Liver (tissue), 9 donors: ENCODE measurements around the gene TRPM6. TPM values are rescaled to one million over a fixed set of nuclear protein-coding genes. Genes with fewer than 3 reads are reported as not detected.
"Not testable (repeated sequence)": the region's sequence is repeated elsewhere in the genome, so short reads cannot be mapped to it uniquely, and the experiment has no call there.

Source experiments
- DNase-seq: peaks from one replicate; pipeline ENCODE4 v3.0.0-alpha.2; 2017; ENCODE audit warnings: low spot score
- H3K27ac ChIP-seq, 2 donors: one replicate each; pipeline ENCODE4 v1.7.0; 2013; ENCODE audit warnings: inconsistent platforms in 2 of 2, low read length in 2 of 2, control low read depth in 1 of 2, low read depth in 1 of 2, mild to moderate bottlenecking in 1 of 2
- H3K27me3 ChIP-seq, 4 donors: one replicate each; pipeline versions ENCODE4 v1.6.1 to v1.7.0; 2013; ENCODE audit warnings: low read length in 3 of 4, inconsistent platforms in 1 of 4, mild to moderate bottlenecking in 1 of 4, moderate library complexity in 1 of 4; ENCODE audit not compliant: control insufficient read depth in 4 of 4, insufficient read depth in 4 of 4
- H3K36me3 ChIP-seq, 4 donors: one replicate each; pipeline versions ENCODE4 v1.6.1 to v1.7.0; 2013; ENCODE audit warnings: low read length in 3 of 4, mild to moderate bottlenecking in 3 of 4, low read depth in 1 of 4, moderate library complexity in 1 of 4; ENCODE audit not compliant: control insufficient read depth in 4 of 4, insufficient read depth in 3 of 4
- H3K4me1 ChIP-seq, 4 donors: one replicate each; pipeline versions ENCODE4 v1.6.1 to v1.7.0; 2013; ENCODE audit warnings: low read length in 3 of 4, mild to moderate bottlenecking in 3 of 4, moderate library complexity in 1 of 4; ENCODE audit not compliant: control insufficient read depth in 4 of 4, insufficient read depth in 4 of 4
- H3K4me3 ChIP-seq, 3 donors: one replicate each; pipeline versions ENCODE4 v1.6.1 to v1.7.0; 2013; ENCODE audit warnings: low read length in 3 of 3, control low read depth in 1 of 3, low read depth in 1 of 3, mild to moderate bottlenecking in 1 of 3
- H3K9ac ChIP-seq, 2 donors: one replicate each; pipeline ENCODE4 v1.7.0; 2013; ENCODE audit warnings: low read length in 2 of 2, mild to moderate bottlenecking in 2 of 2, moderate library complexity in 2 of 2, control low read depth in 1 of 2, low read depth in 1 of 2
- H3K9me3 ChIP-seq, 4 donors: one replicate each; pipeline versions ENCODE4 v1.6.1 to v1.7.0; 2013; ENCODE audit warnings: low read length in 3 of 4; ENCODE audit not compliant: control insufficient read depth in 4 of 4
- EGR1 ChIP-seq, 2 donors: IDR thresholded peaks; 2 replicates each; pipeline ENCODE4 v1.6.1; 2016 to 2018; ENCODE audit warnings: antibody characterized with exemption in 2 of 2, low read depth in 2 of 2
- FOXA1 ChIP-seq: IDR thresholded peaks from 2 replicates; pipeline ENCODE4 v1.6.1; 2016; ENCODE audit warnings: antibody characterized with exemption
- FOXA2 ChIP-seq: IDR thresholded peaks from 2 replicates; pipeline ENCODE4 v1.6.1; 2016; ENCODE audit warnings: antibody characterized with exemption
- GABPA ChIP-seq, 2 donors: IDR thresholded peaks in 1 of 2; conservative IDR thresholded peaks in 1 of 2; 2 replicates each; pipeline ENCODE4 v1.6.1; 2016; ENCODE audit warnings: antibody characterized with exemption in 2 of 2, mild to moderate bottlenecking in 1 of 2, moderate library complexity in 1 of 2
- HNF4A ChIP-seq, 2 donors: conservative IDR thresholded peaks; 2 replicates each; pipeline ENCODE4 v1.6.1; 2016; ENCODE audit warnings: antibody characterized with exemption in 2 of 2, mild to moderate bottlenecking in 2 of 2
- HNF4G ChIP-seq: IDR thresholded peaks from 2 replicates; pipeline ENCODE4 v1.6.1; 2016; ENCODE audit warnings: antibody characterized with exemption
- JUND ChIP-seq, 2 donors: IDR thresholded peaks; 2 replicates each; pipeline ENCODE4 v1.6.1; 2016; ENCODE audit warnings: antibody characterized with exemption in 2 of 2
- NR2F2 ChIP-seq: IDR thresholded peaks from 2 replicates; pipeline ENCODE4 v1.6.1; 2016; ENCODE audit warnings: antibody characterized with exemption
- RAD21 ChIP-seq, 2 donors: IDR thresholded peaks; 2 replicates each; pipeline ENCODE4 v1.6.1; 2016; ENCODE audit warnings: antibody characterized with exemption in 2 of 2, mild to moderate bottlenecking in 2 of 2
- REST ChIP-seq: IDR thresholded peaks from 2 replicates; pipeline ENCODE4 v1.6.1; 2016; ENCODE audit warnings: antibody characterized with exemption, mild to moderate bottlenecking
- RXRA ChIP-seq, 2 donors: IDR thresholded peaks; 2 replicates each; pipeline ENCODE4 v1.6.1; 2017 to 2018; ENCODE audit warnings: antibody characterized with exemption in 2 of 2, mild to moderate bottlenecking in 1 of 2
- SP1 ChIP-seq: IDR thresholded peaks from 2 replicates; pipeline ENCODE4 v1.6.1; 2018; ENCODE audit warnings: antibody characterized with exemption, mild to moderate bottlenecking
- TAF1 ChIP-seq: conservative IDR thresholded peaks from 2 replicates; pipeline ENCODE4 v1.6.1; 2016; ENCODE audit warnings: antibody characterized with exemption, mild to moderate bottlenecking
- YY1 ChIP-seq: IDR thresholded peaks from 2 replicates; pipeline ENCODE4 v1.6.1; 2016; ENCODE audit warnings: antibody characterized with exemption, mild to moderate bottlenecking
- WGBS: extraction: QIAGEN DNeasy Blood & Tissue Kit; methylation state at CpG from one replicate; pipeline ENCODE4 v1.1.7; 2013; 5-methylcytosine and 5-hydroxymethylcytosine counted together
- polyA plus RNA-seq, 2 donors: library from polyadenylated mRNA; stranded (reverse) in 1 of 2; unstranded in 1 of 2; fragments of 200-250 nt in 1 of 2; fragments of >200 nt in 1 of 2; fragmentation: Nextera tagmentation in 1 of 2; extraction: Ambion mirVana in 1 of 2; gene quantifications; one replicate each; pipeline versions ENCODE4 v1.2.1 to v1.2.3, GENCODE V29; 2013 to 2015
- total RNA-seq, 2 donors: library from RNA; depleted of rRNA; stranded (reverse); fragments of >200 nt; gene quantifications; one replicate each; pipeline ENCODE4 v1.2.3, GENCODE V29; 2014
- TF ChIP-seq, protein P1 (sequence below): IDR thresholded peaks from 2 replicates; pipeline ENCODE4 v1.6.1; 2016; ENCODE audit warnings: antibody characterized with exemption
- TF ChIP-seq, protein P2 (sequence below): fragments of 150-350 bp; IDR thresholded peaks from 2 replicates; pipeline ENCODE4 v1.5.1; 2017; ENCODE audit warnings: improper control_type of control experiment, low read depth, low read length; ENCODE audit not compliant: missing input control
- TF ChIP-seq, protein P3 (sequence below): IDR thresholded peaks from 2 replicates; pipeline ENCODE4 v1.6.1; 2016; ENCODE audit warnings: antibody characterized with exemption
- TF ChIP-seq, protein P4 (sequence below): IDR thresholded peaks from 2 replicates; pipeline ENCODE4 v1.6.1; 2016; ENCODE audit warnings: antibody characterized with exemption
- donor health status: healthy.
- donor health status: healthy.
- donor health status: healthy.
- donor health status: healthy.
- donor health status: healthy.

Gene TRPM6
- total and polyA plus RNA-seq, 4 donors, result 0.05 to 0.67 (median 0.10) TPM

GRCh38 chr9:74861071-74861470 lies 26.6 kb downstream of the TRPM6 start:
- DNase-seq, result no peak
- Histone ChIP-seq H3K9me3 (no peaks in the 10 kb centered on the region), H3K27me3 (no peaks in the 10 kb centered on the region), H3K27ac (no peak overlapping the region), H3K4me1 (no peaks in the 10 kb centered on the region), H3K4me3 (no peak overlapping the region), H3K9ac (no peak overlapping the region), H3K36me3 (no peaks in the 10 kb centered on the region)
- WGBS, result 65% methylated on average over 3 of the region's 3 CpGs
- TF ChIP-seq, protein P1, sequence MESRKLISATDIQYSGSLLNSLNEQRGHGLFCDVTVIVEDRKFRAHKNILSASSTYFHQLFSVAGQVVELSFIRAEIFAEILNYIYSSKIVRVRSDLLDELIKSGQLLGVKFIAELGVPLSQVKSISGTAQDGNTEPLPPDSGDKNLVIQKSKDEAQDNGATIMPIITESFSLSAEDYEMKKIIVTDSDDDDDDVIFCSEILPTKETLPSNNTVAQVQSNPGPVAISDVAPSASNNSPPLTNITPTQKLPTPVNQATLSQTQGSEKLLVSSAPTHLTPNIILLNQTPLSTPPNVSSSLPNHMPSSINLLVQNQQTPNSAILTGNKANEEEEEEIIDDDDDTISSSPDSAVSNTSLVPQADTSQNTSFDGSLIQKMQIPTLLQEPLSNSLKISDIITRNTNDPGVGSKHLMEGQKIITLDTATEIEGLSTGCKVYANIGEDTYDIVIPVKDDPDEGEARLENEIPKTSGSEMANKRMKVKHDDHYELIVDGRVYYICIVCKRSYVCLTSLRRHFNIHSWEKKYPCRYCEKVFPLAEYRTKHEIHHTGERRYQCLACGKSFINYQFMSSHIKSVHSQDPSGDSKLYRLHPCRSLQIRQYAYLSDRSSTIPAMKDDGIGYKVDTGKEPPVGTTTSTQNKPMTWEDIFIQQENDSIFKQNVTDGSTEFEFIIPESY, result no peak
- TF ChIP-seq JUND (IDR thresholded peaks at IDR 0.05) (no peak), TAF1 (no peak), RXRA (IDR thresholded peaks at IDR 0.05) (no peak), REST (no peak), HNF4G (no peak), FOXA1 (no peak), FOXA2 (no peak), YY1 (no peak), GABPA (IDR thresholded peaks at IDR 0.05 in 1 of 2, conservative IDR thresholded peaks at IDR 0.05 in 1 of 2) (no peak), RAD21 (IDR thresholded peaks at IDR 0.05) (no peak), NR2F2 (no peak), HNF4A (conservative IDR thresholded peaks at IDR 0.05) (no peak), EGR1 (IDR thresholded peaks at IDR 0.05; ENCODE audit: low read depth in 2 of 2) (no peak), SP1 (no peak)
- TF ChIP-seq, protein P2, sequence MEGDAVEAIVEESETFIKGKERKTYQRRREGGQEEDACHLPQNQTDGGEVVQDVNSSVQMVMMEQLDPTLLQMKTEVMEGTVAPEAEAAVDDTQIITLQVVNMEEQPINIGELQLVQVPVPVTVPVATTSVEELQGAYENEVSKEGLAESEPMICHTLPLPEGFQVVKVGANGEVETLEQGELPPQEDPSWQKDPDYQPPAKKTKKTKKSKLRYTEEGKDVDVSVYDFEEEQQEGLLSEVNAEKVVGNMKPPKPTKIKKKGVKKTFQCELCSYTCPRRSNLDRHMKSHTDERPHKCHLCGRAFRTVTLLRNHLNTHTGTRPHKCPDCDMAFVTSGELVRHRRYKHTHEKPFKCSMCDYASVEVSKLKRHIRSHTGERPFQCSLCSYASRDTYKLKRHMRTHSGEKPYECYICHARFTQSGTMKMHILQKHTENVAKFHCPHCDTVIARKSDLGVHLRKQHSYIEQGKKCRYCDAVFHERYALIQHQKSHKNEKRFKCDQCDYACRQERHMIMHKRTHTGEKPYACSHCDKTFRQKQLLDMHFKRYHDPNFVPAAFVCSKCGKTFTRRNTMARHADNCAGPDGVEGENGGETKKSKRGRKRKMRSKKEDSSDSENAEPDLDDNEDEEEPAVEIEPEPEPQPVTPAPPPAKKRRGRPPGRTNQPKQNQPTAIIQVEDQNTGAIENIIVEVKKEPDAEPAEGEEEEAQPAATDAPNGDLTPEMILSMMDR, result no peak
- TF ChIP-seq, protein P3, sequence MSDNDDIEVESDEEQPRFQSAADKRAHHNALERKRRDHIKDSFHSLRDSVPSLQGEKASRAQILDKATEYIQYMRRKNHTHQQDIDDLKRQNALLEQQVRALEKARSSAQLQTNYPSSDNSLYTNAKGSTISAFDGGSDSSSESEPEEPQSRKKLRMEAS, result no peak
- TF ChIP-seq, protein P4, sequence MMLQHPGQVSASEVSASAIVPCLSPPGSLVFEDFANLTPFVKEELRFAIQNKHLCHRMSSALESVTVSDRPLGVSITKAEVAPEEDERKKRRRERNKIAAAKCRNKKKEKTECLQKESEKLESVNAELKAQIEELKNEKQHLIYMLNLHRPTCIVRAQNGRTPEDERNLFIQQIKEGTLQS, result no peak

DNA sequence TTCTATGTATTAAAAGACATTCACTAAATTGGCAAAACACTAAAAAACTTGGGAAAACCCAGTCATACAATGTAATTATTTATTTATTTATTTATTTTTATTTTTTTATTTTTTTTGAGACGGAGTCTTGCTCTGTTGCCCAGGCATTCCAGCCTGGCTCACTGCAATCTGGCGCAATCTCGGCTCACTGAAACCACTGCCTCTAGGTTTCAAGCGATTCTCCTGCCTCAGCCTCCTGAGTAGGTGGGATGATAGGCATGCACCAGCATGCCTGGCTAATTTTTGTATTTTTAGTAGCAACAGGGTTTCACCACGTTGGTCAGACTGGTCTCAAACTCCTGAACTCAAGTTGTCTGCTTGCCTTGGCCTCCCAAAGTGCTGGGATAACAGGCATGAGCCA lies 27.5 kb downstream of the TRPM6 start:
- H3K4me1 ChIP-seq, H3K4me3 ChIP-seq, H3K27ac ChIP-seq, H3K27me3 ChIP-seq, H3K36me3 ChIP-seq, H3K9ac ChIP-seq, H3K9me3 ChIP-seq, DNase-seq: not testable (repeated sequence)
- WGBS, result 90% methylated on average over 5 of the region's 5 CpGs
